Gastroesophageal sphincter (tissue), 4 donors: ENCODE data around the gene RASAL3. TPM values are rescaled to one million over a fixed set of nuclear protein-coding genes. Genes with fewer than 3 reads are reported as not detected.

Source experiments
- ATAC-seq: fragments of 150-250 bp; one replicate; pipeline ENCODE4 v1.9.1; 2016; ENCODE audit warnings: mild to moderate bottlenecking, moderate library complexity
- H3K27ac ChIP-seq, 4 donors: fragments of 200-600 bp; sonication (generic) in 3 of 4; 1 replicate in 3 of 4; 2 replicates in 1 of 4; pipeline ENCODE4 v1.5.1; 2016 to 2019
- H3K27me3 ChIP-seq: fragments of 200-600 bp; sonication (generic); one replicate; pipeline ENCODE4 v1.5.1; 2019
- H3K36me3 ChIP-seq, 2 donors: fragments of 200-600 bp; sonication (generic); one replicate each; pipeline ENCODE4 v1.5.1; 2019; ENCODE audit warnings: control low read depth in 1 of 2
- H3K4me1 ChIP-seq, 3 donors: fragments of 200-600 bp; sonication (generic); 1 replicate in 2 of 3; 2 replicates in 1 of 3; pipeline ENCODE4 v1.5.1; 2016 to 2019; ENCODE audit warnings: control low read depth in 2 of 3
- H3K4me3 ChIP-seq, 2 donors: fragments of 200-600 bp; sonication (generic); one replicate each; pipeline ENCODE4 v1.5.1; 2019; ENCODE audit warnings: mild to moderate bottlenecking in 1 of 2, moderate library complexity in 1 of 2
- H3K9me3 ChIP-seq, 3 donors: fragments of 200-600 bp; sonication (generic); one replicate each; pipeline ENCODE4 v1.5.1; 2017 to 2019; ENCODE audit warnings: control low read depth in 2 of 3
- EP300 ChIP-seq: sonication (generic); formaldehyde crosslinking; IDR thresholded peaks from one replicate; pipeline ENCODE4 v1.6.1; 2017; ENCODE audit warnings: antibody characterized with exemption, mild to moderate bottlenecking
- POLR2A ChIP-seq, 2 donors: fragments of 450-650 bp; IDR thresholded peaks; one replicate each; pipeline ENCODE4 v1.6.1; 2017; ENCODE audit warnings: antibody characterized with exemption in 2 of 2, mild to moderate bottlenecking in 2 of 2, moderate library complexity in 1 of 2
- POLR2AphosphoS5 ChIP-seq: sonication (generic); formaldehyde crosslinking; IDR thresholded peaks from one replicate; pipeline ENCODE4 v1.6.1; 2017; ENCODE audit warnings: antibody characterized with exemption
- WGBS, 2 donors: methylation state at CpG; one replicate each; pipeline ENCODE4 v1.1.5; 2018; ENCODE audit warnings: low coverage in 1 of 2; 5-methylcytosine and 5-hydroxymethylcytosine counted together
- total RNA-seq, 4 donors: library from RNA; depleted of rRNA; stranded (reverse); fragments of >200 nt; gene quantifications; one replicate each; pipeline ENCODE4 v1.1.0, GENCODE V29; 2016
- TF ChIP-seq, protein P1 (sequence below), 4 experiments: fragments of 200-600 bp in 2 of 4; fragments of 450-650 bp in 2 of 4; sonication (generic) in 1 of 4; IDR thresholded peaks; one replicate each; pipeline ENCODE4 v1.5.1; 2017 to 2019; ENCODE audit warnings: antibody characterized with exemption in 4 of 4, mild to moderate bottlenecking in 2 of 4, moderate library complexity in 2 of 4

RASAL3 gene
- total RNA-seq, 4 donors from 2014 or later: 1.3 to 3.1 (median 2.1) TPM

DNA sequence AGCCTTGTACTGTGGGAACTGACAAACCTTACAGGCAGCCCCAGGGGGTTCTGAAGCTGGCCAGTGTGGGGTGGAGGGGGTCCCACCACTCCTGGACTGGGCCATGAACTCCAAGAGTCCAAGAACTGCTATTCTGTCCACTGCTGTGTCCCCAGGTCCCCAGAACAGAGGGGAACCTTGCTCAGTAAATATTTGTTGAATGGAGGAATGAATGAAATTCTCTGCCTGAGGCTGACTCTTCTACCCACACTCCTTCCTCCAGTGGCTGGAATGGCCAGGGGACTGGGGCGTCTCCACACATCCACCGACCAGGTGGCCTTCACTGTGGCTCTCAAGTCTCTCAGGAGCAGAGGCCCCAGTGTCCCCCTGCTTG lies 26.2 kb downstream of the RASAL3 start:
- no peak for TF ChIP-seq POLR2A (IDR thresholded peaks at IDR 0.05)
- TF ChIP-seq EP300: no peak
- TF ChIP-seq, protein P1, sequence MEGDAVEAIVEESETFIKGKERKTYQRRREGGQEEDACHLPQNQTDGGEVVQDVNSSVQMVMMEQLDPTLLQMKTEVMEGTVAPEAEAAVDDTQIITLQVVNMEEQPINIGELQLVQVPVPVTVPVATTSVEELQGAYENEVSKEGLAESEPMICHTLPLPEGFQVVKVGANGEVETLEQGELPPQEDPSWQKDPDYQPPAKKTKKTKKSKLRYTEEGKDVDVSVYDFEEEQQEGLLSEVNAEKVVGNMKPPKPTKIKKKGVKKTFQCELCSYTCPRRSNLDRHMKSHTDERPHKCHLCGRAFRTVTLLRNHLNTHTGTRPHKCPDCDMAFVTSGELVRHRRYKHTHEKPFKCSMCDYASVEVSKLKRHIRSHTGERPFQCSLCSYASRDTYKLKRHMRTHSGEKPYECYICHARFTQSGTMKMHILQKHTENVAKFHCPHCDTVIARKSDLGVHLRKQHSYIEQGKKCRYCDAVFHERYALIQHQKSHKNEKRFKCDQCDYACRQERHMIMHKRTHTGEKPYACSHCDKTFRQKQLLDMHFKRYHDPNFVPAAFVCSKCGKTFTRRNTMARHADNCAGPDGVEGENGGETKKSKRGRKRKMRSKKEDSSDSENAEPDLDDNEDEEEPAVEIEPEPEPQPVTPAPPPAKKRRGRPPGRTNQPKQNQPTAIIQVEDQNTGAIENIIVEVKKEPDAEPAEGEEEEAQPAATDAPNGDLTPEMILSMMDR (IDR thresholded peaks at IDR 0.05): no peak
- no peak for TF ChIP-seq POLR2AphosphoS5
- 94% methylated on average over 2 of the region's 2 CpGs; no CpG with 5 or more reads in 1 of the 2 donors for WGBS, 2 donors
- no peaks in the 10 kb centered on the region for H3K9me3 ChIP-seq
- no peak for ATAC-seq
- peaks cover 0 to 31% of the 10 kb centered on the region in 2 donors for H3K36me3 ChIP-seq
- no peak overlapping the region for H3K4me3 ChIP-seq
- peak overlapping the region in 3 of 4 donors; percentile 69 to 80 (median 76) for H3K27ac ChIP-seq
- H3K27me3 ChIP-seq: no peaks in the 10 kb centered on the region
- H3K4me1 ChIP-seq: peaks cover 0 to 43% (median 16%) of the 10 kb centered on the region in 3 donors

DNA sequence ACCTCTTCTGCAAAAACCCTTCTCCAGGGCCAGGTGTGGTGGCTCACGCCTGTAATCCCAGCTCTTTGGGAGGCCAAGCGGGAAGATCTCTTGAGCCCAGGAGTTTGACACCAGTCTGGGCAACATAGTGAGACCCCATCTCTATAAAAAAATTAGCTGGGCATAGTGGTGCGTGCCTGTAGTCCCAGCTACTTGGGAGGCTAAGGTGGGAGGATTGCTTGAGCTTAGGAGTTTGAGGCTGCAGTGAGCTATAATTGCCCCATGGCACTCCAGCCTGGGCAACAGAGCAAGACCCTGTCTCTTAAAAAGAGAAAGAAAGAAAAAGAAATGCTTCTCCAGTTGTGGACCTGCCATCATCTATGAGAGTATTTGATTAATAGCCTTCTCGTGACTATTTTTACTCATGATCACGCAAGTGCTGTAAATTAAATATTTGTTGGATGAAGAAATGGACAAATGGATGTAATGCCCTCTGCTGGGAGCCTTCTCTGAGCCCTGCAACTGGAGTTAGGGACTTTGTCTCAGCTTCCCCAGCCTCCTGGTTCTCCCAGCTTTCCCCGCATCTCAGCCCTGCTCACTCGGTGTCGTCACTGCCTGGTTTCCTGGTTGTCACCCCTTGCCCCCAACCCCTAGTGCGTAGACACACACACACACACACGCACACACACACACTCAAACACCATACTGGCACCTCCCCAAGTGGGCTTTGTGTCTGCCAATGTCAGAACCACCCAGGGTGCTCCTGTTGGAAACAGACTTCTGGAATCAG lies 26.8 kb downstream of the RASAL3 start:
- no peak for TF ChIP-seq EP300
- TF ChIP-seq POLR2AphosphoS5: peak; percentile 72
- TF ChIP-seq, protein P1 (IDR thresholded peaks at IDR 0.05): peak in 3 of 4 experiments; percentile 53 to 58 (median 55)
- H3K4me3 ChIP-seq: no peak overlapping the region
- no peaks in the 10 kb centered on the region for H3K27me3 ChIP-seq
- no peaks in the 10 kb centered on the region for H3K9me3 ChIP-seq
- H3K4me1 ChIP-seq: peaks cover 0 to 47% (median 16%) of the 10 kb centered on the region in 3 donors
- peaks cover 0 to 31% of the 10 kb centered on the region in 2 donors for H3K36me3 ChIP-seq
- peak overlapping the region in 3 of 4 donors; percentile 69 to 80 (median 76) for H3K27ac ChIP-seq
- peak; percentile 47 for ATAC-seq
- WGBS, 2 donors: 19 to 39% methylated on average over 5 of the region's 10 CpGs

GRCh38 chr19:15436826-15437110 lies 27.6 kb downstream of the RASAL3 start:
- WGBS, 2 donors: no CpG with 5 or more reads among the region's 15 CpGs
- ATAC-seq: no peak
- no peaks in the 10 kb centered on the region for H3K27me3 ChIP-seq
- H3K4me1 ChIP-seq: peaks cover 0 to 50% (median 16%) of the 10 kb centered on the region in 3 donors
- H3K36me3 ChIP-seq: peaks cover 0 to 28% of the 10 kb centered on the region in 2 donors
- no peaks in the 10 kb centered on the region for H3K9me3 ChIP-seq
- H3K4me3 ChIP-seq: no peak overlapping the region
- peak overlapping the region in 3 of 4 donors; percentile 69 to 80 (median 76) for H3K27ac ChIP-seq
- TF ChIP-seq EP300: no peak
- TF ChIP-seq POLR2AphosphoS5: no peak
- no peak for TF ChIP-seq POLR2A (IDR thresholded peaks at IDR 0.05)
- TF ChIP-seq, protein P1 (IDR thresholded peaks at IDR 0.05): no peak

DNA sequence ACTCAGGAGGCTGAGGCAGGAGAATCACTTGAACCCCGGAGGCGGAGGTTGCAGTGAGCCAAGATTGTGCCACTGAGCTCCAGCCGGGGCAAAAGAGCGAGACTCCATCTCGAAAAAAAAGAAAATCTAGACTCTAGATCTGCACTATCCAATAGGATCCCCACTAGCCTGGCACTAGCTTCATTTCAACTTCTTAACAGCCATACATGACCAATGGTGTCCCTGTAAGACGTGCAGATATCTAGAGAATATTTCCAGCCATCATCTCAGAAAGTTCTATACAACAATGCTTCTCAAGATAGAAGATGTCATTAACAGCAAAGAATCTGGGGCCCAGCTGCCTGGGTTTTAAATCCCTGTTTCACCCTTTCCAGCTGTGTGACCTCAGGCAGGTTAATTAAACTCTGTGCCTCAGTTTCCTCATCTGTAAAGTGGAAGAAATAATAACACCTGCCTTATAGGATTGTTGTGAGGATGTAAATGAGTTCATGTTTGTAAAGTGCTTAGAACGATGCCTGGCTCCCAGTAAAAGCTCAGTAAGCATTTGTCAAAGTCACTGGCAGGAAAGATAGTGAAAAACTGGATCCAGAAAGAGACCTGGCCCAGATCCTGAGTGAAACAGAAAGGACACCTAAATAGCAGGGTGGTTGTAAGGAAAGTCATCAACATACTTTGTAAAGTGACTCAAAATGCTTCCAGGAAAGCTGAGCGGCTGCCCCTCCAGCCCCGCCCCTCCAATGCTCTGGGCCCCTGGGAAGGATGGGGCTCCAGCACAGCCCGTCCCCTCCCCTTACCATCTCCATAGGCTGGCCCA lies 28.1 kb downstream of the RASAL3 start:
- ATAC-seq: no peak
- WGBS, 2 donors: 71 to 75% methylated on average over 9 of the region's 10 CpGs

More for the DNA sequence above, 28.1 kb downstream of the RASAL3 start:
- H3K36me3 ChIP-seq: peaks cover 0 to 28% of the 10 kb centered on the region in 2 donors
- H3K4me3 ChIP-seq: no peak overlapping the region
- H3K9me3 ChIP-seq: no peaks in the 10 kb centered on the region
- H3K27ac ChIP-seq: peak overlapping the region in 3 of 4 donors; percentile 69 to 80 (median 76)
- peaks cover 0 to 55% (median 22%) of the 10 kb centered on the region in 3 donors for H3K4me1 ChIP-seq
- TF ChIP-seq POLR2AphosphoS5 (peak; percentile 32), POLR2A (IDR thresholded peaks at IDR 0.05) (no peak), EP300 (no peak)
- TF ChIP-seq, protein P1 (IDR thresholded peaks at IDR 0.05): no peak
- no peaks in the 10 kb centered on the region for H3K27me3 ChIP-seq
